ENCODE data around the gene EXOC7.

The EXOC7 gene

DNA sequence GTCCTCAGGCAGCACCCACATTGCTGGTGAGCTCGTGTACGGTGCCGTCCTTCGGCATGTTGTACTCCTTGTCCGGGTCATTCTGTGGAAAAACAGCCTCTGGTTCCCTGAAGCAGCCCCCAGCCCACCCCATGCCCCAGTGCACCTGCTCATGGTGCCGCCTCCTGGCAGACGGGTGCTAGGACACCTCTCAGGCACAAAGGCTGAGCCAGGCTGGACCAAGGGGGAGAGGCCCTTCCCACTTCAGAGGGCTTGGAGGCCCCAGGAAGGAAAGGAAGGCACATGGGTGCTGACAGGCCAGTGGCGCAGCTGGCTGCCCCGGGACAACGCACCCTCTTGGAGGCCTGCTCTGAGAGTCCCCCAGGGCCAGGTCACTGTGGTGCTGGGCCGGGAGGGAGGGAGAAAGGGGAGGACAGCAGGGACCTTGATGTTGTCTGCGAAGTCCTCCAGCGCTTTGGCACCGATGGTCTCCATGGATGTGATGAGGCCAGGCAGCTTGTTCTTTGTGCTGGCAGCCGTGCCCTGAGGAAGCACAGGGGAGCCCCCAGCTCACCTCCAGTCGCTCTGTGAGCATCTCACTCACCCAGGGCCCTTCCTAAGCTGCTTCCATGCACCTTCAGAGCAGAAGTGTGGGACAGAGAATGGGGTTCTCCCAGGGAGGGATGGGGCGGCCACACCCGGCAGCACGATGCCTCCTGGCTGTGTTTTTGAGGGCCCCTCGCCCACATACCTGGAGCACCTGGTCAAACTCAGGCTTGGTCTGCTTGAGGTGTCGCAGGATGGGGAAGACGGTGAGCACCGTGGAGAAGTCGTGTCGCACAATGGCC, 15.3 kb downstream of the EXOC7 start:
- Histone ChIP-seq H3K4me3 (ENCODE audit: low read length in 2 of 2) (peak overlapping the region in 1 of 2 donors; percentile 65), H3K23ac (ENCODE audit: low read depth, low read length, poor library complexity) (no peak overlapping the region), H3K4me2 (ENCODE audit: insufficient read depth, low read length, poor library complexity, severe bottlenecking) (no peak overlapping the region), H3K4ac (ENCODE audit: low read length) (no peak overlapping the region), H2BK12ac (ENCODE audit: low read length) (no peak overlapping the region), H3K18ac (ENCODE audit: low read length) (peak overlapping the region; percentile 38), H4K8ac (ENCODE audit: low read depth, low read length) (no peak overlapping the region), H3K27me3 (ENCODE audit: control insufficient read depth in 3 of 3, insufficient read depth in 3 of 3, low read depth in 1 of 3, low read length in 3 of 3) (no peaks in the 10 kb centered on the region), H2BK5ac (ENCODE audit: low read length) (peak overlapping the region; percentile 75), H2BK120ac (ENCODE audit: low read depth, low read length) (no peak overlapping the region), H3K14ac (ENCODE audit: low read length) (no peak overlapping the region), H2AFZ (ENCODE audit: low read length) (no peak overlapping the region), H2AK5ac (ENCODE audit: low read depth, low read length) (no peak overlapping the region), H2BK15ac (ENCODE audit: low read length) (no peak overlapping the region), H4K91ac (ENCODE audit: low read depth, low read length, poor library complexity) (no peak overlapping the region), H3K9me3 (replicated peaks in 1 of 2; ENCODE audit: control insufficient read depth in 2 of 2, insufficient read depth in 1 of 2, low read depth in 1 of 2, low read length in 2 of 2) (no peaks in the 10 kb centered on the region), H3K79me1 (ENCODE audit: low read depth, low read length) (peaks cover 2% of the 10 kb centered on the region), H3K36me3 (replicated peaks in 1 of 2; ENCODE audit: control insufficient read depth in 2 of 2, insufficient read depth in 2 of 2, low read length in 2 of 2) (peaks cover 60 to 97% of the 10 kb centered on the region in 2 donors), H3K27ac (replicated peaks; ENCODE audit: low read length) (no peak overlapping the region), H3K4me1 (ENCODE audit: control insufficient read depth in 2 of 2, insufficient read depth in 1 of 2, low read depth in 1 of 2, low read length in 2 of 2) (no peaks in the 10 kb centered on the region), H3K9ac (ENCODE audit: low read depth, low read length, poor library complexity) (no peak overlapping the region)
- WGBS, 2 donors (ENCODE audit: extremely low coverage in 2 of 2, insufficient read length in 2 of 2, insufficient replicate concordance in 1 of 2), result no CpG with 5 or more reads among the region's 25 CpGs
- no peak for DNase-seq (ENCODE audit: low spot score)

DNA sequence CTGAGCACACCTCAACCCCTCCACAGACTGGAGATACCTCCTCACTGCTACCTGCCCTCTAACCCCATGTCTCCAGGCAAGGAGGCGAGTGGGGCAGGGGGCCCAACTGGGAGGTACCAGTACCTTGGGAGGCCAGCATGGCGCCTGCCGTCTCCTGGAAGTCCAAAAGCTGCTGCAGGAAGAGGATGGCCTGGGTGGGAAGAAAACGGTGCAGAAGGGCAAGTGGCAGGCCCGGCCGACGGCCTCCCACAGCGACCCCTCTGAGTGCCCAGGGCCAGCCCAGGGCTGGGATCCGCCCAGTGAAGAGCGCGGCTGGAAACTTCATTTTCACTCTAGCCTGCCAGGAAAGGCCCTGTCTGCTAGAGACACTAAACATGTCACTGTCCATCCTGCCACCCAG, 16.1 kb downstream of the EXOC7 start:
- Histone ChIP-seq H3K27ac (replicated peaks; ENCODE audit: low read length) (no peak overlapping the region), H3K36me3 (replicated peaks in 1 of 2; ENCODE audit: control insufficient read depth in 2 of 2, insufficient read depth in 2 of 2, low read length in 2 of 2) (peaks cover 56 to 97% of the 10 kb centered on the region in 2 donors), H3K9ac (ENCODE audit: low read depth, low read length, poor library complexity) (no peak overlapping the region), H4K8ac (ENCODE audit: low read depth, low read length) (no peak overlapping the region), H2AK5ac (ENCODE audit: low read depth, low read length) (no peak overlapping the region), H3K4ac (ENCODE audit: low read length) (no peak overlapping the region), H3K18ac (ENCODE audit: low read length) (no peak overlapping the region), H2BK120ac (ENCODE audit: low read depth, low read length) (no peak overlapping the region), H3K27me3 (ENCODE audit: control insufficient read depth in 3 of 3, insufficient read depth in 3 of 3, low read depth in 1 of 3, low read length in 3 of 3) (no peaks in the 10 kb centered on the region), H3K79me1 (ENCODE audit: low read depth, low read length) (no peaks in the 10 kb centered on the region), H3K4me1 (ENCODE audit: control insufficient read depth in 2 of 2, insufficient read depth in 1 of 2, low read depth in 1 of 2, low read length in 2 of 2) (no peaks in the 10 kb centered on the region), H3K4me3 (ENCODE audit: low read length in 2 of 2) (no peak overlapping the region), H2BK12ac (ENCODE audit: low read length) (no peak overlapping the region), H2BK15ac (ENCODE audit: low read length) (no peak overlapping the region), H2AFZ (ENCODE audit: low read length) (no peak overlapping the region), H3K9me3 (replicated peaks in 1 of 2; ENCODE audit: control insufficient read depth in 2 of 2, insufficient read depth in 1 of 2, low read depth in 1 of 2, low read length in 2 of 2) (no peaks in the 10 kb centered on the region), H3K14ac (ENCODE audit: low read length) (no peak overlapping the region), H2BK5ac (ENCODE audit: low read length) (peak overlapping the region; percentile 75), H3K4me2 (ENCODE audit: insufficient read depth, low read length, poor library complexity, severe bottlenecking) (no peak overlapping the region), H4K91ac (ENCODE audit: low read depth, low read length, poor library complexity) (no peak overlapping the region), H3K23ac (ENCODE audit: low read depth, low read length, poor library complexity) (no peak overlapping the region)
- DNase-seq (ENCODE audit: low spot score), result no peak
- WGBS, 2 donors (ENCODE audit: extremely low coverage in 2 of 2, insufficient read length in 2 of 2, insufficient replicate concordance in 1 of 2), result no CpG with 5 or more reads among the region's 11 CpGs

DNA sequence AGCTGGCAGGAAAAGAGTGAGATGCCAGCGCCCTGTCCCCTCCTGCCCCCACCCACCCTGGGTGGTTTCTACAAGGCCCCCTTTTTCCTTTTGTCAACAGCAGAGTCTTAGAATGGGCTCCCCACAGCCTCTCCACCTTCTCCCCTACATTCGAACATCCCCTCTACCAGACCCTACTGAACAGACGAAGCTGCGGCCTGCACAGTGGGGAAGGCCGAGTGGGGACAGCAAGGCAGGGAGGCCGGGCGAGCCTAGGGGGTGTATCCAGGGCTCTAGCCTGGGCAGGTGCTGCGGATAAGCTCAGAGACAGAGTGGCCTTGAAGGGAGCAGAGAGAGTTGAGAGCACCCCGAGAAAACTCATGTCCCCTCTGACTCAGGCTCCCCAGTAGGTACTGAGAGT, 17.2 kb downstream of the EXOC7 start:
- Histone ChIP-seq H2BK12ac (ENCODE audit: low read length) (no peak overlapping the region), H2AFZ (ENCODE audit: low read length) (no peak overlapping the region), H2BK5ac (ENCODE audit: low read length) (no peak overlapping the region), H4K8ac (ENCODE audit: low read depth, low read length) (no peak overlapping the region), H3K18ac (ENCODE audit: low read length) (no peak overlapping the region), H3K14ac (ENCODE audit: low read length) (no peak overlapping the region), H3K27ac (replicated peaks; ENCODE audit: low read length) (no peak overlapping the region), H3K23ac (ENCODE audit: low read depth, low read length, poor library complexity) (no peak overlapping the region), H3K9ac (ENCODE audit: low read depth, low read length, poor library complexity) (no peak overlapping the region), H3K4me1 (ENCODE audit: control insufficient read depth in 2 of 2, insufficient read depth in 1 of 2, low read depth in 1 of 2, low read length in 2 of 2) (peaks cover 0 to 2% of the 10 kb centered on the region in 2 donors), H3K4ac (ENCODE audit: low read length) (no peak overlapping the region), H3K9me3 (replicated peaks in 1 of 2; ENCODE audit: control insufficient read depth in 2 of 2, insufficient read depth in 1 of 2, low read depth in 1 of 2, low read length in 2 of 2) (no peaks in the 10 kb centered on the region), H2BK120ac (ENCODE audit: low read depth, low read length) (no peak overlapping the region), H3K4me2 (ENCODE audit: insufficient read depth, low read length, poor library complexity, severe bottlenecking) (no peak overlapping the region), H3K36me3 (replicated peaks in 1 of 2; ENCODE audit: control insufficient read depth in 2 of 2, insufficient read depth in 2 of 2, low read length in 2 of 2) (peaks cover 57 to 95% of the 10 kb centered on the region in 2 donors), H4K91ac (ENCODE audit: low read depth, low read length, poor library complexity) (no peak overlapping the region), H3K27me3 (ENCODE audit: control insufficient read depth in 3 of 3, insufficient read depth in 3 of 3, low read depth in 1 of 3, low read length in 3 of 3) (no peaks in the 10 kb centered on the region), H2AK5ac (ENCODE audit: low read depth, low read length) (no peak overlapping the region), H3K79me1 (ENCODE audit: low read depth, low read length) (no peaks in the 10 kb centered on the region), H3K4me3 (ENCODE audit: low read length in 2 of 2) (no peak overlapping the region), H2BK15ac (ENCODE audit: low read length) (no peak overlapping the region)
- no CpG with 5 or more reads among the region's 9 CpGs for WGBS, 2 donors (ENCODE audit: extremely low coverage in 2 of 2, insufficient read length in 2 of 2, insufficient replicate concordance in 1 of 2)
- DNase-seq (ENCODE audit: low spot score), result no peak

DNA sequence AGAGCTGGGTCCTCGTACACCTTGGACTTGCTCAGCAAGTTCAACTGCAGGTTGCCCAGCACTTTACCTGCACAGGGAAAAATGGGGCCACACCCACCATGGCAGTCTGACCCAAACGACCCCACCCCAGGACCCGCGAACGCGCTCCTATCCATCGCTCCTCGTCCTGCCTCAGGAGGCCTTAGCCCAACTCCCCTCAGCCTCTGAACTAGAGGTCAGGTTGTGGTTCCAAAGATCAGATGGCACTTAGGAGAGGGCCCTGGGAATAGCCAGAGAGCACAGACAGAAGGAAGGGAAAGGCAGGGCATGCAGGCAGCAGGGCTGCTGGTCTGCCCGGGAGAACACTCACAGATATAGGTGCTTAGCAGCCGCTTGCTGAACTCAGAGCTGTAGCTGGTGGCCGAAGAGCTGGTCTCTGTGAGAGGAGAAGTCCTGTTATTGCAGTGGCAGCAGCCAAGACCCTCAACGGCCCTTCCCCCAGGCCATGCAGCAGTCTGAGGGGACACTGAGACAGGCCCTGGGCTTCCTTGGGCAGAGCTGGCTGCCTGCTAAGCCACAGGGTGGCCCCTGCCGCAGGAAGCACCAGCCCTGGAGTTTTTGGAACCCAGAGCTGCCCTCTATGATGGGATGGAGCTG, 17.7 kb downstream of the EXOC7 start:
- Histone ChIP-seq H3K18ac (ENCODE audit: low read length) (no peak overlapping the region), H2AK5ac (ENCODE audit: low read depth, low read length) (no peak overlapping the region), H3K4me2 (ENCODE audit: insufficient read depth, low read length, poor library complexity, severe bottlenecking) (no peak overlapping the region), H3K9ac (ENCODE audit: low read depth, low read length, poor library complexity) (peak overlapping the region; percentile 50), H2BK15ac (ENCODE audit: low read length) (no peak overlapping the region), H2BK120ac (ENCODE audit: low read depth, low read length) (no peak overlapping the region), H2AFZ (ENCODE audit: low read length) (no peak overlapping the region), H2BK12ac (ENCODE audit: low read length) (no peak overlapping the region), H3K4me1 (ENCODE audit: control insufficient read depth in 2 of 2, insufficient read depth in 1 of 2, low read depth in 1 of 2, low read length in 2 of 2) (peaks cover 0 to 2% of the 10 kb centered on the region in 2 donors), H3K14ac (ENCODE audit: low read length) (no peak overlapping the region), H3K36me3 (replicated peaks in 1 of 2; ENCODE audit: control insufficient read depth in 2 of 2, insufficient read depth in 2 of 2, low read length in 2 of 2) (peaks cover 52 to 89% of the 10 kb centered on the region in 2 donors), H3K27me3 (ENCODE audit: control insufficient read depth in 3 of 3, insufficient read depth in 3 of 3, low read depth in 1 of 3, low read length in 3 of 3) (peaks cover 0 to 3% (median 0%) of the 10 kb centered on the region in 3 experiments), H3K23ac (ENCODE audit: low read depth, low read length, poor library complexity) (no peak overlapping the region), H3K4ac (ENCODE audit: low read length) (no peak overlapping the region), H4K91ac (ENCODE audit: low read depth, low read length, poor library complexity) (no peak overlapping the region), H3K79me1 (ENCODE audit: low read depth, low read length) (no peaks in the 10 kb centered on the region), H3K9me3 (replicated peaks in 1 of 2; ENCODE audit: control insufficient read depth in 2 of 2, insufficient read depth in 1 of 2, low read depth in 1 of 2, low read length in 2 of 2) (no peaks in the 10 kb centered on the region), H3K4me3 (ENCODE audit: low read length in 2 of 2) (no peak overlapping the region), H4K8ac (ENCODE audit: low read depth, low read length) (no peak overlapping the region), H2BK5ac (ENCODE audit: low read length) (no peak overlapping the region), H3K27ac (replicated peaks; ENCODE audit: low read length) (no peak overlapping the region)
- DNase-seq (ENCODE audit: low spot score), result no peak
- no CpG with 5 or more reads among the region's 13 CpGs for WGBS, 2 donors (ENCODE audit: extremely low coverage in 2 of 2, insufficient read length in 2 of 2, insufficient replicate concordance in 1 of 2)

All from neuronal stem cell (in vitro differentiated cells).